GM12878 (cell line): Measurements from ENCODE around the gene PDGFB. TPM values are rescaled to one million over a fixed set of nuclear protein-coding genes. Genes with fewer than 3 reads are reported as not detected.
A peak's percentile ranks its signal among the peaks of the same experiment; 100 is the strongest.

ENCODE experiments used
- ATAC-seq: fragments of 200-7000 bp; cut with Tn5 transposase; 3 replicates; pipeline ENCODE4 v1.9.1; 2020; ENCODE audit warnings: mild to moderate bottlenecking, moderate library complexity
- BruUV-seq: library from RNA; stranded (reverse); fragments of 400-500 nt; replicated peaks from 2 replicates; lab custom pipeline; 2021; lab: Mats Ljungman, UMichigan
- CTCF ChIA-PET: fragments of 300-600 bp; sonication (Branson Sonifier 250); formaldehyde crosslinking; extraction: SDS; loops from one replicate; lab custom pipeline; 2021; ENCODE audit warnings: inconsistent platforms; lab: Yijun Ruan, JAX
- POLR2A ChIA-PET: fragments of 350-600 bp; formaldehyde crosslinking; extraction: SDS; loops from one replicate; lab custom pipeline; 2021; ENCODE audit warnings: inconsistent platforms; lab: Charles Lee
- RAD21 ChIA-PET: fragments of 300-600 bp; sonication (Branson Sonifier 250); formaldehyde crosslinking; loops from one replicate; lab custom pipeline; 2023; ENCODE audit warnings: antibody characterized with exemption; ENCODE audit not compliant: unreplicated experiment; lab: Charles Lee
- SMC1A ChIA-PET: fragments of 300-600 bp; sonication (Branson Sonifier 250); formaldehyde crosslinking; loops from one replicate; lab custom pipeline; 2023; ENCODE audit not compliant: unreplicated experiment, uncharacterized antibody; lab: Charles Lee
- DNase-seq: peaks from one replicate; pipeline ENCODE4 v3.0.0-alpha.2; 2011; ENCODE audit warnings: low read depth, low spot score
- FAIRE-seq: peaks from 3 replicates; lab custom pipeline; 2011; peaks lifted over from hg19 to GRCh38; lab: Jason Lieb, UNC
- H2AFZ ChIP-seq: 2 replicates; pipeline ENCODE4 v1.6.0; 2011; ENCODE audit warnings: low read depth, low read length, control low read depth; ENCODE audit not compliant: control insufficient read depth
- H3K27ac ChIP-seq: 2 replicates; pipeline ENCODE4 v1.5.1; 2011; ENCODE audit warnings: control low read depth; ENCODE audit not compliant: control insufficient read depth, insufficient read depth
- H3K27me3 ChIP-seq, 2 experiments: replicated peaks in 1 of 2; 2 replicates each; pipeline versions ENCODE4 v1.6.0 to v1.6.1; 2011; ENCODE audit warnings: low read length in 1 of 2; ENCODE audit not compliant: control insufficient read depth in 2 of 2, insufficient read depth in 2 of 2
- H3K36me3 ChIP-seq, 2 experiments: 2 replicates each; pipeline ENCODE4 v1.5.1; 2011; ENCODE audit warnings: low read length in 1 of 2; ENCODE audit not compliant: control insufficient read depth in 2 of 2, insufficient read depth in 2 of 2
- H3K4me1 ChIP-seq: 2 replicates; pipeline ENCODE4 v1.6.1; 2011; ENCODE audit warnings: mild to moderate bottlenecking, low read length, moderate library complexity, mixed read lengths; ENCODE audit not compliant: control insufficient read depth, insufficient read depth
- H3K4me2 ChIP-seq: 2 replicates; pipeline ENCODE4 v1.6.0; 2011; ENCODE audit warnings: control low read depth; ENCODE audit not compliant: control insufficient read depth, insufficient read depth
- H3K4me3 ChIP-seq: fragments of 200-600 bp; sonication (generic); 2 replicates; pipeline ENCODE4 v1.5.1; 2016
- H3K79me2 ChIP-seq: 2 replicates; pipeline ENCODE4 v1.6.0; 2011; ENCODE audit warnings: low read length; ENCODE audit not compliant: control insufficient read depth, insufficient read depth
- H3K9ac ChIP-seq: 2 replicates; pipeline ENCODE4 v1.8.0; 2011; ENCODE audit warnings: low read length, control low read depth, mixed read lengths; ENCODE audit not compliant: control insufficient read depth, insufficient read depth
- H3K9me3 ChIP-seq: replicated peaks from 3 replicates; pipeline ENCODE4 v1.5.1; 2011; ENCODE audit warnings: mild to moderate bottlenecking, low read length; ENCODE audit not compliant: control insufficient read depth, insufficient read depth
- H4K20me1 ChIP-seq: 2 replicates; pipeline ENCODE4 v1.6.0; 2011; ENCODE audit not compliant: control insufficient read depth, insufficient read depth
- CTCF ChIP-seq, 3 experiments: IDR thresholded peaks in 2 of 3; conservative IDR thresholded peaks in 1 of 3; 2 replicates each; pipeline ENCODE4 v1.5.1; 2011; ENCODE audit warnings: low read depth in 3 of 3, low read length in 3 of 3, mild to moderate bottlenecking in 3 of 3, control low read depth in 2 of 3, moderate library complexity in 2 of 3, inconsistent platforms in 1 of 3, mixed read lengths in 1 of 3; ENCODE audit not compliant: control insufficient read depth in 2 of 3, insufficient read depth in 1 of 3; ENCODE audit errors: extremely low read depth in 1 of 3
- ESRRA ChIP-seq: IDR thresholded peaks from 2 replicates; pipeline ENCODE4 v1.6.1; 2012; ENCODE audit warnings: mild to moderate bottlenecking, low read length, improper control_type of control experiment
- RAD21 ChIP-seq: IDR thresholded peaks from 2 replicates; pipeline ENCODE4 v1.6.1; 2011; ENCODE audit warnings: mild to moderate bottlenecking, low read depth, low read length, moderate library complexity; ENCODE audit not compliant: insufficient read depth
- SMAD5 ChIP-seq: IDR thresholded peaks from 2 replicates; pipeline ENCODE4 v1.6.1; 2016; ENCODE audit warnings: antibody characterized with exemption, low read depth
- SMC3 ChIP-seq: IDR thresholded peaks from 2 replicates; pipeline ENCODE4 v1.6.1; 2011; ENCODE audit warnings: low read length, improper control_type of control experiment, borderline replicate concordance
- YY1 ChIP-seq: IDR thresholded peaks from 2 replicates; pipeline ENCODE4 v1.6.1; 2011; ENCODE audit warnings: low read depth, mild to moderate bottlenecking, low read length
- WGBS: methylation state at CpG from one replicate; pipeline ENCODE4 v1.1.6; 2016; ENCODE audit warnings: low lambda C conversion rate; ENCODE audit not compliant: insufficient replicate concordance, insufficient coverage; ENCODE audit errors: missing lambda C conversion rate; 5-methylcytosine and 5-hydroxymethylcytosine counted together
- in situ Hi-C: fragments of 300-500 bp; cut with MboI; formaldehyde crosslinking; loops from 9 replicates; pipeline ENCODE4 v1.14.3; 2018; ENCODE audit warnings: mixed read lengths
- intact Hi-C: fragments of 100-400 bp; cut with micrococcal nuclease; formaldehyde crosslinking; loops from one replicate; pipeline ENCODE4 v1.14.2; 2022; ENCODE audit not compliant: unreplicated experiment
- polyA plus RNA-seq, 11 experiments: library from polyadenylated mRNA; depleted of rRNA in 4 of 11; unstranded in 6 of 11; stranded (reverse) in 5 of 11; fragments of >200 nt; fragmentation: Nextera tagmentation in 4 of 11; fragmentation: Illumina TruSeq in 1 of 11; extraction: Ambion mirVana in 4 of 11; extraction: Trizol in 1 of 11; gene quantifications; 1 replicate in 1 of 11; 2 replicates in 10 of 11; pipeline versions ENCODE4 v1.2.1 to v1.2.3, GENCODE V29; 2011 to 2016; ENCODE audit warnings: inconsistent platforms in 2 of 11, missing spikeins in 2 of 11, low read depth in 1 of 11
- total RNA-seq, 4 experiments: library from RNA; depleted of rRNA in 3 of 4; stranded (reverse); fragments of >200 nt in 3 of 4; fragmentation: Illumina TruSeq in 1 of 4; extraction: Trizol in 1 of 4; gene quantifications; 2 replicates each; pipeline versions ENCODE4 v1.2.1 to v1.2.3, GENCODE V29; 2013 to 2021

Gene PDGFB
- total and polyA plus RNA-seq, 10 of the 15 experiments (the other 5 are each of a cell fraction or from before 2014, with no cell fraction given) = 0.13 to 1.1 (median 0.56) TPM; not detected in 1

GRCh38 chr22:39215426-39216142 lies 29.2 kb downstream of the PDGFB start:
- in situ Hi-C loops (no loop called here), intact Hi-C loops (loop anchor here (2.0 kb wide), 1 partner anchor 95 kb away; no protein-coding TSS in a partner anchor)
- Histone ChIP-seq H3K79me2 (no peaks in the 10 kb centered on the region), H3K9me3 (no peaks in the 10 kb centered on the region), H3K4me1 (no peaks in the 10 kb centered on the region), H2AFZ (no peak overlapping the region), H3K27me3 (no peaks in the 10 kb centered on the region; a peak in 1 of 4 replicates), H3K9ac (no peak overlapping the region), H3K36me3 (no peaks in the 10 kb centered on the region), H3K27ac (no peak overlapping the region), H4K20me1 (no peaks in the 10 kb centered on the region), H3K4me2 (no peak overlapping the region), H3K4me3 (no peak overlapping the region)
- POLR2A ChIA-PET = no interaction called here
- no peak for DNase-seq
- CTCF ChIA-PET = interaction anchor here (0.6 to 4.3 kb wide), 11 partner anchors 11 to 313 kb away, joined by 3 to 20 read pairs (median 5); no protein-coding TSS in a partner anchor
- no TSS peak for BruUV-seq
- 32% methylated on average over 14 of the region's 14 CpGs for WGBS
- TF ChIP-seq ESRRA (no peak), SMC3 (peak; percentile 54; the same call in 1 of the 2 replicates), YY1 (peak; percentile 17; the same call in 1 of the 2 replicates), SMAD5 (no peak), CTCF (IDR thresholded peaks at IDR 0.05 in 2 of 3, conservative IDR thresholded peaks at IDR 0.05 in 1 of 3; ENCODE audit: control insufficient read depth in 2 of 3, extremely low read depth in 1 of 3, insufficient read depth in 1 of 3, low read depth in 3 of 3, low read length in 3 of 3) (peak; percentile 37 to 56 (median 47); a peak in 5 of 6 replicates), RAD21 (peak; percentile 49)
- RAD21 ChIA-PET = interaction anchor here (0.7 to 2.6 kb wide), 4 partner anchors 91 to 346 kb away, joined by 3 to 10 read pairs (median 3); no protein-coding TSS in a partner anchor
- peak; percentile 80 for ATAC-seq
- SMC1A ChIA-PET = interaction anchor here (1.6 to 1.7 kb wide), 3 partner anchors 9 to 95 kb away, joined by 4 to 5 read pairs (median 4); no protein-coding TSS in a partner anchor
- peak; percentile 88 for FAIRE-seq
